ENCODE data around the gene WDR53.
"Not testable (repeated sequence)": the region's sequence is repeated elsewhere in the genome, so short reads cannot be mapped to it uniquely, and the experiment has no call there.

WDR53 gene

DNA sequence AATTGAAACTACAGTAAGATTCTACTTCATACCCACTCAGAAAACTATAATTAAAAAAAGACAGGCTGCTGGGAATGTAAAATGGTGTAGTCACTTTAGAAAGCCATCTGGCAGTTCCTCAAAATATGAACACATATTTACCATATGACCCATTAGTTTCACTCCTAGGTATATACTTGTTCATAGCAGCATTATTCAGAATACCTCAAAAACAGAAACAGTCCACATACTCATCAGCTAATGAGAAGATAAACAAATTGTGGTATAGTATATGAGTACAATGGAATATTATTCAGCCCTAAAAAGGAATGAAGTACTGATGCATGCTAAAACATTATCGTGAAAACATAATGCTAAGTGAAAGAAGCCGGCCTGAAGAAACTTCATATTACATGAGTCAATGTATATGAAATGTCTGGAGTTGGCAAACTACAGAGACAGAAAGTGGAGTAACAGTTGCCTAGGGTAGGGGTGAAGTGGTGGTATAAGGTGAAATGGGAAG lies 23.8 kb downstream of the WDR53 start:
- no peaks in the 10 kb centered on the region for H3K36me3 ChIP-seq (ENCODE audit: control insufficient read depth in 2 of 2, insufficient read depth in 2 of 2, low read length in 2 of 2)
- H3K4me1 ChIP-seq (ENCODE audit: control insufficient read depth, insufficient read depth, low read length) = no peaks in the 10 kb centered on the region
- H3K9ac ChIP-seq (ENCODE audit: low read length in 2 of 2) = no peak overlapping the region
- H3K9me3 ChIP-seq (ENCODE audit: control insufficient read depth in 2 of 2, low read length in 2 of 2) = no peaks in the 10 kb centered on the region
- no peaks in the 10 kb centered on the region for H3K27me3 ChIP-seq (ENCODE audit: control insufficient read depth in 1 of 2, insufficient read depth in 2 of 2, low read length in 2 of 2)
- H3K4me3 ChIP-seq (ENCODE audit: low read length in 2 of 2) = no peak overlapping the region
- no peak overlapping the region for H3K27ac ChIP-seq (ENCODE audit: low read length)

DNA sequence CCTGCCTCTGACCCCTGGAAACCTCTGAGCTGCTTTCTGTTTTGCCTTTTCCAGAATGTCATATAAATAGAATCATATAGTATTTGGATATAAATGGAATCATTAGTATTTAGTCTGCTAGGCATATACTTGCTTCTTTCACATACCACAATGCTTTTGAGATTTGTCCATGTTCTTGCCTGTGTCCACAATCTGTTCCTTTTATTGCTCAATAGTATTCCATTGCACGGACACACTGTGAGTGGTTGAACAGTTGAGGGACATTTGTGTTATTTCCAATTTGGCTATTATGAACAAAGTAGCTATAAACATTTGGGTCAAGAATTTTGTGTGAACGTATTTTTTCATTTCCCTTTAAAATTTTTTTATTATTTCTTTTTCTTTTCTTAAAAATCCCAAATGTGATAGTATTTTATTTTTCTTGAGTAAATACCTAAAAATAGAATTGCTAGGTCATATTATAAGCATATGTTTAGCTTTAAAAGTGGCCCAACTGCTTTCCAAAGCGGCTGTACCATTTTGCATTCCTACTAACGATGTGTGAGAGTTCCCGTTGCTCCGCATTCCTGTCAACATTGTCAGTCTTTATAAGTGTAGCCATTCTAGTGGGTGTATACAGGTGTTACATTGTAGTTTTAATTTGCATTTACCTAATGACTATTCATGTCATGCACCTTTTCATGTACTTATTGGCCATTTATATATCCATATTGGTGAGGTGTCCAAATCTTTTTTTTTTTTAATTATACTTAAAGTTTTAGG lies 26.5 kb downstream of the WDR53 start:
- H3K9me3 ChIP-seq (ENCODE audit: control insufficient read depth in 2 of 2, low read length in 2 of 2) = no peaks in the 10 kb centered on the region
- H3K9ac ChIP-seq (ENCODE audit: low read length in 2 of 2) = no peak overlapping the region
- H3K4me3 ChIP-seq (ENCODE audit: low read length in 2 of 2) = no peak overlapping the region
- H3K4me1 ChIP-seq (ENCODE audit: control insufficient read depth, insufficient read depth, low read length) = no peaks in the 10 kb centered on the region
- no peaks in the 10 kb centered on the region for H3K27me3 ChIP-seq (ENCODE audit: control insufficient read depth in 1 of 2, insufficient read depth in 2 of 2, low read length in 2 of 2)
- no peak overlapping the region for H3K27ac ChIP-seq (ENCODE audit: low read length)
- H3K36me3 ChIP-seq (ENCODE audit: control insufficient read depth in 2 of 2, insufficient read depth in 2 of 2, low read length in 2 of 2) = no peaks in the 10 kb centered on the region

DNA sequence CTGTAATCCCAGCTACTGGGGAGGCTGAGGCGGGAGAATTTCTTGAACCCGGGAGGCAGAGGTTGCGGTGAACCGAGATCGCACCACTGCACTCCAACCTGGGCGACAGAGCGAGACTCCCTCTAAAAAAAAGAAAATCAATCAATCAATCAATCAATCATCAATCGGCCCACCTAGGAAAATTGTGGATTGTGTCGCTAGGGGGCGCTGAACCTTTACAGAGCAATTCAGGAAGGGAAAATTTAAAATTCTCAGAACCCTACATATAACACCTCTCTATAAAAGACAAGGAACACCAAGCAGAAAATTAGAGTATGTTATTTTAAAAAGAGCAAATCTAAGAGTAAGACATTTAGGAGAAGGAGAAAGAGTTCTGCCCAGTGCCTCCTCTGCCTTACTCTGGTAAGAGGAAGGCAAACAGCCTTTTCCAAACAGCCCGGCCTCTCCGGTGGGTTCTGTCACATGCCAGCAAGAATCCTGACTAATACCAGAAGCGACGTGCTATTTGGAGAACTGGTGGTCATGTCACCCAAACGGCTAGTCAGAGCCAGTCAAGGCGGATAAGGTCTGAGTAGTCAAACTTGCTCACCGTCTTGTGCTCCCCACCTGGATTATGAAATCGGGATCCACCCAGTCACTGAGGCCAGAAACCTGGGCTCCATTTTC lies 30.9 kb downstream of the WDR53 start:
- H3K9me3 ChIP-seq (ENCODE audit: control insufficient read depth in 2 of 2, low read length in 2 of 2) = no peaks in the 10 kb centered on the region
- H3K4me3 ChIP-seq (ENCODE audit: low read length in 2 of 2) = no peak overlapping the region
- no peaks in the 10 kb centered on the region for H3K27me3 ChIP-seq (ENCODE audit: control insufficient read depth in 1 of 2, insufficient read depth in 2 of 2, low read length in 2 of 2)
- no peak overlapping the region for H3K27ac ChIP-seq (ENCODE audit: low read length)
- no peaks in the 10 kb centered on the region for H3K4me1 ChIP-seq (ENCODE audit: control insufficient read depth, insufficient read depth, low read length)
- no peaks in the 10 kb centered on the region for H3K36me3 ChIP-seq (ENCODE audit: control insufficient read depth in 2 of 2, insufficient read depth in 2 of 2, low read length in 2 of 2)
- no peak overlapping the region for H3K9ac ChIP-seq (ENCODE audit: low read length in 2 of 2)

- Histone ChIP-seq H3K4me1 (ENCODE audit: control insufficient read depth, insufficient read depth, low read length) (peaks cover 3% of the 10 kb centered on the region), H3K4me3 (ENCODE audit: low read length in 2 of 2) (no peak overlapping the region), H3K9ac (ENCODE audit: low read length in 2 of 2) (no peak overlapping the region), H3K36me3 (ENCODE audit: control insufficient read depth in 2 of 2, insufficient read depth in 2 of 2, low read length in 2 of 2) (no peaks in the 10 kb centered on the region), H3K27ac (ENCODE audit: low read length) (no peak overlapping the region), H3K9me3 (ENCODE audit: control insufficient read depth in 2 of 2, low read length in 2 of 2) (no peaks in the 10 kb centered on the region), H3K27me3 (ENCODE audit: control insufficient read depth in 1 of 2, insufficient read depth in 2 of 2, low read length in 2 of 2) (no peaks in the 10 kb centered on the region)
Observed at GRCh38 chr3:196533260-196533681, 35.1 kb downstream of the WDR53 start.

GRCh38 chr3:196531418-196531817 lies 36.9 kb downstream of the WDR53 start:
- H3K4me3 ChIP-seq (ENCODE audit: low read length in 2 of 2) = no peak overlapping the region
- no peaks in the 10 kb centered on the region for H3K27me3 ChIP-seq (ENCODE audit: control insufficient read depth in 1 of 2, insufficient read depth in 2 of 2, low read length in 2 of 2)
- no peaks in the 10 kb centered on the region for H3K9me3 ChIP-seq (ENCODE audit: control insufficient read depth in 2 of 2, low read length in 2 of 2)
- H3K36me3 ChIP-seq (ENCODE audit: control insufficient read depth in 2 of 2, insufficient read depth in 2 of 2, low read length in 2 of 2) = no peaks in the 10 kb centered on the region
- peaks cover 3% of the 10 kb centered on the region for H3K4me1 ChIP-seq (ENCODE audit: control insufficient read depth, insufficient read depth, low read length)
- H3K9ac ChIP-seq (ENCODE audit: low read length in 2 of 2) = no peak overlapping the region
- no peak overlapping the region for H3K27ac ChIP-seq (ENCODE audit: low read length)

DNA sequence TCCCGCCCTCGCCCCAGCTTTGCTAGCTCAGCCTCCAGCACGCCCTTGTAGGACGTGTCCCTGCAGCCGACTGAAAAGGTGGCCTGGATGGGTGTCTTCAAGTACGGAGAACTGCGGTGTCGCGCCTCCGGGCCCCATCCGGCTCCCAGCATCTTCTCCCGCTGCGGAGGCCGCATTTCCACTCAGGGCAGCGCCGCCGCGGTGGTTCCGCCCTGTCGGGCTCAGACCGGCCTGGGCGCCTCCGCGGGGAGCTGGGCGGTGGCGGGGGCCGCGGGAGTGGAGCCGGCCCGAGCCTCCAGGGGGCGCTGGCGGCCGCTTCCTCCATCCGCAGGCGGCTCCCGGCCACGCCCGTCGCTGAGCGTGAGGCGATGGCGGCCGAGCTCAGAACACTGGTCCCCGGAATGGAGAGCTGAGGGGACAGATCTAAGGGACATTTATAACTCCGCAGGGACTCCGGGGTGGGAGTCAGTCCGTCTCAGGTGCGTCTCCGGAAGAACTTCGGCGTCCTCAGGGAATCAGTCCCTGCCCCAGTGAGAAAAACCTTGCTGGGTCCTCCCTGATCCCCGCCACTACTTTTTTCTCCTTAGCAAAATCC lies 39.6 kb downstream of the WDR53 start:
- H3K36me3 ChIP-seq (ENCODE audit: control insufficient read depth in 2 of 2, insufficient read depth in 2 of 2, low read length in 2 of 2) = no peaks in the 10 kb centered on the region
- H3K4me1 ChIP-seq (ENCODE audit: control insufficient read depth, insufficient read depth, low read length) = peaks cover 3% of the 10 kb centered on the region
- H3K27me3 ChIP-seq (ENCODE audit: control insufficient read depth in 1 of 2, insufficient read depth in 2 of 2, low read length in 2 of 2) = no peaks in the 10 kb centered on the region
- H3K9ac ChIP-seq (ENCODE audit: low read length in 2 of 2) = peak overlapping the region; percentile 55 to 62
- no peak overlapping the region for H3K27ac ChIP-seq (ENCODE audit: low read length)
- H3K9me3 ChIP-seq (ENCODE audit: control insufficient read depth in 2 of 2, low read length in 2 of 2) = no peaks in the 10 kb centered on the region
- H3K4me3 ChIP-seq (ENCODE audit: low read length in 2 of 2) = peak overlapping the region; percentile 70 to 79

GRCh38 chr3:196525141-196525540 lies 43.2 kb downstream of the WDR53 start:
- no peaks in the 10 kb centered on the region for H3K36me3 ChIP-seq (ENCODE audit: control insufficient read depth in 2 of 2, insufficient read depth in 2 of 2, low read length in 2 of 2)
- no peak overlapping the region for H3K4me3 ChIP-seq (ENCODE audit: low read length in 2 of 2)
- no peak overlapping the region for H3K27ac ChIP-seq (ENCODE audit: low read length)
- H3K27me3 ChIP-seq (ENCODE audit: control insufficient read depth in 1 of 2, insufficient read depth in 2 of 2, low read length in 2 of 2) = no peaks in the 10 kb centered on the region
- H3K4me1 ChIP-seq (ENCODE audit: control insufficient read depth, insufficient read depth, low read length) = peaks cover 3% of the 10 kb centered on the region
- H3K9me3 ChIP-seq (ENCODE audit: control insufficient read depth in 2 of 2, low read length in 2 of 2) = peaks cover 2 to 3% of the 10 kb centered on the region in 2 donors
- no peak overlapping the region for H3K9ac ChIP-seq (ENCODE audit: low read length in 2 of 2)

DNA sequence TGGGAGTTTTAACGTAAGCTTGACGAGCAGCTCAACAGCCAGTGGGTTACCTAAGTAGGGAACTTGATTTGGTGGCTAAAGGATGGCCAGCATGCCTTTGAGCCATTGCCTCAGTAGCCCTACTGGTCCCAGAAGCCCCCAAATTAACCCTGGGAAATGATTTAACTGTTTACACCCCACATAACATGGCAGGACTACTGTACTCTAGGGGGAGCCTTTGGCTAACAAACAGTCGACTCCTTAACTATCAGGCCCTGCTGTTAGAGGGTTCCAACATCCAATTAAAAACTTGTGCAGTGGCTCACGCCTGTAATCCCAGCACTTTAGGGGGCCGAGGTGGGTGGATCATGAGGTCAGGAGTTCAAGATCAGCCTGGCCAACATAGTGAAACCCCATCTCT lies 43.8 kb downstream of the WDR53 start:
- H3K4me1 ChIP-seq (ENCODE audit: control insufficient read depth, insufficient read depth, low read length) = peaks cover 3% of the 10 kb centered on the region
- H3K27ac ChIP-seq (ENCODE audit: low read length) = no peak overlapping the region
- H3K9me3 ChIP-seq (ENCODE audit: control insufficient read depth in 2 of 2, low read length in 2 of 2) = peaks cover 6 to 10% of the 10 kb centered on the region in 2 donors
- no peaks in the 10 kb centered on the region for H3K36me3 ChIP-seq (ENCODE audit: control insufficient read depth in 2 of 2, insufficient read depth in 2 of 2, low read length in 2 of 2)
- H3K9ac ChIP-seq (ENCODE audit: low read length in 2 of 2) = no peak overlapping the region
- H3K4me3 ChIP-seq (ENCODE audit: low read length in 2 of 2) = no peak overlapping the region
- H3K27me3 ChIP-seq (ENCODE audit: control insufficient read depth in 1 of 2, insufficient read depth in 2 of 2, low read length in 2 of 2) = no peaks in the 10 kb centered on the region

DNA sequence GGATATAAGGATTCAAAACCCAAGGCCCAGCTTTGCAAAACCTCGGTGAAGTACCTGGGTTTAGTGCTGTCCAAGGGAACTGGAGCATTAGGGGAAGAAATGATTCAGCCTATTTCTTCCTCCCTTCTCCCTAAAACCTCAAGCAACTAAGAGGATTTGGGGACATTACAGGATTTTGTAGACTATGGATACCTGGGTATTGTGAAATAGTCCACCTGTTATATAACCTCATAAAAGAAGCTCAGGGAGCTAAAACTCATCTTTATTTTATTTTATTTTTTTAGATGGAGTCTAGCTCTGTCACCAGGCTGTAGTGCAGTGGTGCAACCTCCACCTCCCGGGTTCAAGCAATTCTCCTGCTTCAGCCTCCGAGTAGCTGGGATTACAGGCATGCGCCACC lies 44.5 kb downstream of the WDR53 start:
- no peak overlapping the region for H3K9ac ChIP-seq (ENCODE audit: low read length in 2 of 2)
- H3K27ac ChIP-seq (ENCODE audit: low read length) = no peak overlapping the region
- H3K4me1 ChIP-seq (ENCODE audit: control insufficient read depth, insufficient read depth, low read length) = peaks cover 3% of the 10 kb centered on the region
- peaks cover 11 to 12% of the 10 kb centered on the region in 2 donors for H3K9me3 ChIP-seq (ENCODE audit: control insufficient read depth in 2 of 2, low read length in 2 of 2)
- no peaks in the 10 kb centered on the region for H3K36me3 ChIP-seq (ENCODE audit: control insufficient read depth in 2 of 2, insufficient read depth in 2 of 2, low read length in 2 of 2)
- no peaks in the 10 kb centered on the region for H3K27me3 ChIP-seq (ENCODE audit: control insufficient read depth in 1 of 2, insufficient read depth in 2 of 2, low read length in 2 of 2)
- no peak overlapping the region for H3K4me3 ChIP-seq (ENCODE audit: low read length in 2 of 2)

GRCh38 chr3:196521291-196521690 lies 47.1 kb downstream of the WDR53 start:
- not testable (repeated sequence) for H3K9ac ChIP-seq (ENCODE audit: low read length in 2 of 2); H3K36me3 ChIP-seq (ENCODE audit: control insufficient read depth in 2 of 2, insufficient read depth in 2 of 2, low read length in 2 of 2); H3K27me3 ChIP-seq (ENCODE audit: control insufficient read depth in 1 of 2, insufficient read depth in 2 of 2, low read length in 2 of 2); H3K27ac ChIP-seq (ENCODE audit: low read length); H3K4me3 ChIP-seq (ENCODE audit: low read length in 2 of 2); H3K4me1 ChIP-seq (ENCODE audit: control insufficient read depth, insufficient read depth, low read length)
- peaks cover 11 to 12% of the 10 kb centered on the region in 2 donors for H3K9me3 ChIP-seq (ENCODE audit: control insufficient read depth in 2 of 2, low read length in 2 of 2)

GRCh38 chr3:196519718-196520082 lies 48.7 kb downstream of the WDR53 start:
- H3K9me3 ChIP-seq (ENCODE audit: control insufficient read depth in 2 of 2, low read length in 2 of 2) = peaks cover 11 to 12% of the 10 kb centered on the region in 2 donors
- no peaks in the 10 kb centered on the region for H3K4me1 ChIP-seq (ENCODE audit: control insufficient read depth, insufficient read depth, low read length)
- H3K9ac ChIP-seq (ENCODE audit: low read length in 2 of 2) = no peak overlapping the region
- no peak overlapping the region for H3K27ac ChIP-seq (ENCODE audit: low read length)
- H3K36me3 ChIP-seq (ENCODE audit: control insufficient read depth in 2 of 2, insufficient read depth in 2 of 2, low read length in 2 of 2) = no peaks in the 10 kb centered on the region
- no peak overlapping the region for H3K4me3 ChIP-seq (ENCODE audit: low read length in 2 of 2)
- no peaks in the 10 kb centered on the region for H3K27me3 ChIP-seq (ENCODE audit: control insufficient read depth in 1 of 2, insufficient read depth in 2 of 2, low read length in 2 of 2)

Data from stomach smooth muscle (tissue), 2 donors.